ENCODE results near the gene GTF3C1. TPM values are rescaled to one million over a fixed set of nuclear protein-coding genes. Genes with fewer than 3 reads are reported as not detected.

The GTF3C1 gene
- total RNA-seq, 4 donors from 2014 or later, result 129 to 276 (median 181) TPM

- no peak for DNase-seq (ENCODE audit: low spot score in 2 of 2)
- 84% methylated on average over 16 of the region's 16 CpGs for WGBS
- TF ChIP-seq, protein P1, sequence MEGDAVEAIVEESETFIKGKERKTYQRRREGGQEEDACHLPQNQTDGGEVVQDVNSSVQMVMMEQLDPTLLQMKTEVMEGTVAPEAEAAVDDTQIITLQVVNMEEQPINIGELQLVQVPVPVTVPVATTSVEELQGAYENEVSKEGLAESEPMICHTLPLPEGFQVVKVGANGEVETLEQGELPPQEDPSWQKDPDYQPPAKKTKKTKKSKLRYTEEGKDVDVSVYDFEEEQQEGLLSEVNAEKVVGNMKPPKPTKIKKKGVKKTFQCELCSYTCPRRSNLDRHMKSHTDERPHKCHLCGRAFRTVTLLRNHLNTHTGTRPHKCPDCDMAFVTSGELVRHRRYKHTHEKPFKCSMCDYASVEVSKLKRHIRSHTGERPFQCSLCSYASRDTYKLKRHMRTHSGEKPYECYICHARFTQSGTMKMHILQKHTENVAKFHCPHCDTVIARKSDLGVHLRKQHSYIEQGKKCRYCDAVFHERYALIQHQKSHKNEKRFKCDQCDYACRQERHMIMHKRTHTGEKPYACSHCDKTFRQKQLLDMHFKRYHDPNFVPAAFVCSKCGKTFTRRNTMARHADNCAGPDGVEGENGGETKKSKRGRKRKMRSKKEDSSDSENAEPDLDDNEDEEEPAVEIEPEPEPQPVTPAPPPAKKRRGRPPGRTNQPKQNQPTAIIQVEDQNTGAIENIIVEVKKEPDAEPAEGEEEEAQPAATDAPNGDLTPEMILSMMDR (IDR thresholded peaks at IDR 0.05), result no peak
- Histone ChIP-seq H3K9me3 (no peaks in the 10 kb centered on the region), H3K36me3 (peaks cover 62% of the 10 kb centered on the region), H3K27me3 (no peaks in the 10 kb centered on the region), H3K4me3 (no peak overlapping the region), H3K4me1 (no peaks in the 10 kb centered on the region), H3K27ac (no peak overlapping the region)
These were observed 28.6 kb downstream of the GTF3C1 start for GRCh38 chr16:27520982-27521673.

GRCh38 chr16:27518226-27518625 lies 31.5 kb downstream of the GTF3C1 start:
- no peak for TF ChIP-seq POLR2AphosphoS5 (IDR thresholded peaks at IDR 0.05)
- TF ChIP-seq POLR2A (IDR thresholded peaks at IDR 0.05), result no peak
- TF ChIP-seq, protein P1 (IDR thresholded peaks at IDR 0.05), result no peak
- TF ChIP-seq EP300 (IDR thresholded peaks at IDR 0.05), result no peak
- Histone ChIP-seq H3K4me3 (no peak overlapping the region), H3K27ac (no peak overlapping the region), H3K36me3 (peaks cover 52% of the 10 kb centered on the region), H3K4me1 (no peaks in the 10 kb centered on the region), H3K9me3 (no peaks in the 10 kb centered on the region), H3K27me3 (no peaks in the 10 kb centered on the region)
- no peak for DNase-seq (ENCODE audit: low spot score in 2 of 2)
- 83% methylated on average over 4 of the region's 4 CpGs for WGBS

DNA sequence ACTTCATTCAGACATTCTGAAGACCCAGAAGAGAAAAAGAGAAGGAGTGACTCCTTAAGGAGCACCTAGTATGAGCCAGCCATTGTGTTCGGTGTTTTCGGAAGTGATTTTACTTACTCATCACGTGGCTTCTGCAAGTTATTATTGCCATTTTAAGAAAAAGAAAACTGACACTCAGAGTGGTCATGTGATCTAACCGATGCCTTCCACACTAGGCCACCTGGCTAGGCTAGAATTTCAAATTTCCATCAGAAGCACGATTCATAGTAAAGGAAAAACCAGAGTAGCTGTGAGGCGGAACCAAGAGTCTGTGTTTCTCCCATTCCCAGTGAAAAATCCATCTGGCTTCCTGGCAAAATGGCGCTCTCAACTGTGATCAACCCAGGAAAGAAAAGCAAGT lies 32.0 kb downstream of the GTF3C1 start:
- no peaks in the 10 kb centered on the region for H3K4me1 ChIP-seq
- 94% methylated on average over 7 of the region's 7 CpGs for WGBS

GRCh38 chr16:27516365-27516764 lies 33.3 kb downstream of the GTF3C1 start:
- TF ChIP-seq, protein P1 (IDR thresholded peaks at IDR 0.05), result no peak
- TF ChIP-seq EP300 (IDR thresholded peaks at IDR 0.05) (no peak), POLR2AphosphoS5 (IDR thresholded peaks at IDR 0.05) (no peak), POLR2A (IDR thresholded peaks at IDR 0.05) (no peak)
- no peak for DNase-seq (ENCODE audit: low spot score in 2 of 2)
- 78% methylated on average over 11 of the region's 11 CpGs for WGBS
- no peak overlapping the region for H3K27ac ChIP-seq
- H3K36me3 ChIP-seq, result peaks cover 55% of the 10 kb centered on the region
- H3K9me3 ChIP-seq, result no peaks in the 10 kb centered on the region
- no peak overlapping the region for H3K4me3 ChIP-seq
- no peaks in the 10 kb centered on the region for H3K4me1 ChIP-seq
- H3K27me3 ChIP-seq, result no peaks in the 10 kb centered on the region

More for the DNA sequence above, 32.0 kb downstream of the GTF3C1 start:
- Histone ChIP-seq H3K9me3 (no peaks in the 10 kb centered on the region), H3K27me3 (no peaks in the 10 kb centered on the region), H3K27ac (no peak overlapping the region), H3K36me3 (peaks cover 48% of the 10 kb centered on the region), H3K4me3 (no peak overlapping the region)
- no peak for TF ChIP-seq POLR2A (IDR thresholded peaks at IDR 0.05)
- no peak for TF ChIP-seq EP300 (IDR thresholded peaks at IDR 0.05)
- no peak for TF ChIP-seq POLR2AphosphoS5 (IDR thresholded peaks at IDR 0.05)
- TF ChIP-seq, protein P1 (IDR thresholded peaks at IDR 0.05), result no peak
- no peak for DNase-seq (ENCODE audit: low spot score in 2 of 2)

DNA sequence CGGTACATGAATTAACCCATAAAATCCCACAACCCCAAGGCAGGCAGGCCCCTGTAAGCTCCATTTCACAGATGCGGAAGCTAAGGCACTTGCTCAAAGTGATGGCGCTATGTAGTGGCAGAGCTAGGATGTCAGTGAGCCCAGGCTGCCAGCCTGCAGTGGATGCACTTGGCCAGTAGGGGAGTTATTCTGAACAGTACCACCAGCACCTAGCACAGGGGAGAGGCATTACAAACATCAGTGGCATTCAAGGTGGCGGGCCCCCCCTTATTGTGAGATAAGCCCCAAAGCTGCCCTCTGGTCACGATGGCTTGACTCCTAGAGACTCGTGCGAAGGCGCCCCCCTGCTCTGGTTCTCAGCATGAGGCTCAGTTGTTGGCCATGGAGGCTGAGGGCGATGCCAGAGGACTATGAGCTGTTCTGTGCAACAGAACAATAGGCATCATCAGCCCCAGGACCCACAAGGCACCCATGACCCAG lies 33.8 kb downstream of the GTF3C1 start:
- no peak for TF ChIP-seq POLR2AphosphoS5 (IDR thresholded peaks at IDR 0.05)
- TF ChIP-seq, protein P1 (IDR thresholded peaks at IDR 0.05), result peak in 1 of 2 donors; percentile 58
- H3K4me1 ChIP-seq, result no peaks in the 10 kb centered on the region
- no peak overlapping the region for H3K4me3 ChIP-seq
- H3K27me3 ChIP-seq, result no peaks in the 10 kb centered on the region
- H3K36me3 ChIP-seq, result peaks cover 55% of the 10 kb centered on the region
- no peak for DNase-seq (ENCODE audit: low spot score in 2 of 2)
- H3K27ac ChIP-seq, result no peak overlapping the region
- no peaks in the 10 kb centered on the region for H3K9me3 ChIP-seq
- 100% methylated on average over 1 of the region's 9 CpGs for WGBS
